ENCODE data around the gene DRC1.

Gene DRC1

GRCh38 chr2:26469092-26469710 lies 67.5 kb downstream of the DRC1 start:
- no peak for TF ChIP-seq ZNF274 (IDR thresholded peaks at IDR 0.05; ENCODE audit: low read depth, low read length)
- no peak overlapping the region for H3K4me3 ChIP-seq (ENCODE audit: low read length)

- H3K4me3 ChIP-seq (ENCODE audit: low read length): no peak overlapping the region
- no peak for TF ChIP-seq ZNF274 (IDR thresholded peaks at IDR 0.05; ENCODE audit: low read depth, low read length)
These were observed 68.2 kb downstream of the DRC1 start for GRCh38 chr2:26469955-26470354.

GRCh38 chr2:26470601-26471260 lies 69.0 kb downstream of the DRC1 start:
- TF ChIP-seq ZNF274 (IDR thresholded peaks at IDR 0.05; ENCODE audit: low read depth, low read length): no peak

GRCh38 chr2:26471289-26471688 lies 69.6 kb downstream of the DRC1 start:
- H3K4me3 ChIP-seq (ENCODE audit: low read length): no peak overlapping the region
- TF ChIP-seq ZNF274 (IDR thresholded peaks at IDR 0.05; ENCODE audit: low read depth, low read length): no peak

More at GRCh38 chr2:26470601-26471260, 69.0 kb downstream of the DRC1 start:
- no peak overlapping the region for H3K4me3 ChIP-seq (ENCODE audit: low read length)

GRCh38 chr2:26471766-26472706 lies 70.3 kb downstream of the DRC1 start:
- H3K4me3 ChIP-seq (ENCODE audit: low read length): no peak overlapping the region
- no peak for TF ChIP-seq ZNF274 (IDR thresholded peaks at IDR 0.05; ENCODE audit: low read depth, low read length)

- no peak overlapping the region for H3K4me3 ChIP-seq (ENCODE audit: low read length)
- no peak for TF ChIP-seq ZNF274 (IDR thresholded peaks at IDR 0.05; ENCODE audit: low read depth, low read length)
These were observed 71.3 kb downstream of the DRC1 start for GRCh38 chr2:26472821-26473655.

GRCh38 chr2:26473796-26474195 lies 72.1 kb downstream of the DRC1 start:
- H3K4me3 ChIP-seq (ENCODE audit: low read length): no peak overlapping the region
- no peak for TF ChIP-seq ZNF274 (IDR thresholded peaks at IDR 0.05; ENCODE audit: low read depth, low read length)

- H3K4me3 ChIP-seq (ENCODE audit: low read length): no peak overlapping the region
These were observed 72.6 kb downstream of the DRC1 start for GRCh38 chr2:26474261-26474785.

GRCh38 chr2:26475037-26475436 lies 73.3 kb downstream of the DRC1 start:
- no peak for TF ChIP-seq ZNF274 (IDR thresholded peaks at IDR 0.05; ENCODE audit: low read depth, low read length)
- H3K4me3 ChIP-seq (ENCODE audit: low read length): no peak overlapping the region

More at GRCh38 chr2:26474261-26474785, 72.6 kb downstream of the DRC1 start:
- no peak for TF ChIP-seq ZNF274 (IDR thresholded peaks at IDR 0.05; ENCODE audit: low read depth, low read length)

GRCh38 chr2:26475832-26476501 lies 74.2 kb downstream of the DRC1 start:
- H3K4me3 ChIP-seq (ENCODE audit: low read length): no peak overlapping the region
- no peak for TF ChIP-seq ZNF274 (IDR thresholded peaks at IDR 0.05; ENCODE audit: low read depth, low read length)

- TF ChIP-seq ZNF274 (IDR thresholded peaks at IDR 0.05; ENCODE audit: low read depth, low read length): no peak
- no peak overlapping the region for H3K4me3 ChIP-seq (ENCODE audit: low read length)
These were observed 75.6 kb downstream of the DRC1 start for GRCh38 chr2:26477126-26477910.

- no peak for TF ChIP-seq ZNF274 (IDR thresholded peaks at IDR 0.05; ENCODE audit: low read depth, low read length)
- H3K4me3 ChIP-seq (ENCODE audit: low read length): no peak within 1 kb of the TSS
These were observed 76.2 kb downstream of the DRC1 start, which contains the start of gene OTOF for GRCh38 chr2:26477911-26478253. Gene OTOF, minus strand, starts transcription at chr2:26478124.
